GM18498 (cell line): ENCODE data around the gene APOA4.
"Not testable (repeated sequence)": the region's sequence is repeated elsewhere in the genome, so short reads cannot be mapped to it uniquely, and the experiment has no call there.

Experiments used
- ATAC-seq: cut with Tn5 transposase; IDR thresholded peaks from one replicate; pipeline ENCODE4 v1.9.1; 2021; ENCODE audit warnings: mild to moderate bottlenecking, moderate library complexity; ENCODE audit not compliant: unreplicated experiment

APOA4 gene

DNA sequence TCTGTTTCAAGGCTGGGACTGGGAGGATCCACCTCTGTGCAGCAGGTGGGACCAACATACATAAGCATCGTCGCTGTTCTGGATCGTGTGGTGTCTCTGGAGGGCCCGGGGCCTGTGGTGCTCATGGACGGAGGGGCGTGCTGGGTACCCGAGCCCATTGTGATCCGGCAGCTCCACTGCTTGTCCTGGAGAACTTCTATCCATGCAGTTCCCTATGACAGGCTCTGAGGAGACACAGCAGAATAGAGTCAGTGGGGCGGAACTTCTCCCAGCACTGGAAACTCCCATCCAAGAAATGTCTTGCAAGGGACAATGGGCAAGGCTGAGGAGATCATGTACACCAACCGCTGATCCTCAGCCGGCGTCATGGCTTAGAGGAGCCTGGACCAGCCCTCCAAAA is 26.0 kb upstream of the APOA4 start:
- ATAC-seq, result no peak

DNA sequence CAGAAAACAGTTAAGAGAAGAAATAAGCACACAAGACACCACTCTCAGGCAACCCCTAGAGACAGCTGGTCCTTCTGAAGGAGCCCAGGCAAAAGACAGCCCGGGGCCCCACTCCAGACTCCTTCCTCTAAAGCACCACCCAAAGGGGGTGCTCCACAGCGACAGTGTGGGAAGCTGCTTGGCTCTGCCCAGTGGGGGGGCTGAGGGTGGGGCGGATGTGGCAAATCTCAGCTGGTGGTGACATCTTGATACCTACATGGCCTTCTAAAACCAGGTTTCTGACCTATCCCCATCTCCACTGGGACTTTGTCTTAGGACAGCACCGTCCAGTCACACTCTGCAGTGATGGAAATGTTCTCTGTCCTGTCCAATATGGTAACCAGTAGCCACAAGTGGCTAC is 24.5 kb upstream of the APOA4 start:
- no peak for ATAC-seq

- ATAC-seq, result no peak
Observed at GRCh38 chr11:116844722-116845121, 21.6 kb upstream of the APOA4 start.

GRCh38 chr11:116843661-116844060 is 20.6 kb upstream of the APOA4 start:
- no peak for ATAC-seq

GRCh38 chr11:116842909-116843308 is 19.8 kb upstream of the APOA4 start:
- no peak for ATAC-seq

GRCh38 chr11:116842117-116842516 is 19.0 kb upstream of the APOA4 start:
- ATAC-seq, result no peak

DNA sequence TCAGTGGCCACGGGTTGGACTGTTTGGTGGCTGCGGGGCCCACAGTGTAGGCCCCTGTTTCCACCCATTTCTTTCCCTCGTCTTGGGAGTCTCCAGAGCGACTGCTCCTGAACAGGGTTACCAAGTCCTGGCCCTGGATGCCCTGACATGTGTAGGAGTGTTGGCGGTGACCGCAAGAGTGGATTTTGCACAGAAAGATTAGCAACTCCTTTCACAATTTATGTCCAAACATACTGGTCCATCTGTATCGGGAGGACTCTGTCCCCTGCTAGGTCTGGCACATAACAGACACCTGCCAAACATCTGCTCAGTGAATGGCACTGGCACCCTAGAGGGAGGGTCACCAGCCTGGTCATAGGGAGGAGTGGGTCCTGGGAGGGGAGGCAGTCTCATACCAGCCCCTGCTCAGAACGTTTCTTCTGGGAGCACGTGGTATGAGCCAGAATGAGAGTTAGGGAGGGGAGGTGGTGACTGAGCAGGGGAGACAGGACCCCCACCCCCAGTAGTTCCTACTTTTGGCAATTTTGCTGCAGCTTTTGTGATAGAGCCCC is 17.7 kb upstream of the APOA4 start:
- no peak for ATAC-seq

GRCh38 chr11:116840224-116840745 is 17.2 kb upstream of the APOA4 start:
- ATAC-seq, result no peak

DNA sequence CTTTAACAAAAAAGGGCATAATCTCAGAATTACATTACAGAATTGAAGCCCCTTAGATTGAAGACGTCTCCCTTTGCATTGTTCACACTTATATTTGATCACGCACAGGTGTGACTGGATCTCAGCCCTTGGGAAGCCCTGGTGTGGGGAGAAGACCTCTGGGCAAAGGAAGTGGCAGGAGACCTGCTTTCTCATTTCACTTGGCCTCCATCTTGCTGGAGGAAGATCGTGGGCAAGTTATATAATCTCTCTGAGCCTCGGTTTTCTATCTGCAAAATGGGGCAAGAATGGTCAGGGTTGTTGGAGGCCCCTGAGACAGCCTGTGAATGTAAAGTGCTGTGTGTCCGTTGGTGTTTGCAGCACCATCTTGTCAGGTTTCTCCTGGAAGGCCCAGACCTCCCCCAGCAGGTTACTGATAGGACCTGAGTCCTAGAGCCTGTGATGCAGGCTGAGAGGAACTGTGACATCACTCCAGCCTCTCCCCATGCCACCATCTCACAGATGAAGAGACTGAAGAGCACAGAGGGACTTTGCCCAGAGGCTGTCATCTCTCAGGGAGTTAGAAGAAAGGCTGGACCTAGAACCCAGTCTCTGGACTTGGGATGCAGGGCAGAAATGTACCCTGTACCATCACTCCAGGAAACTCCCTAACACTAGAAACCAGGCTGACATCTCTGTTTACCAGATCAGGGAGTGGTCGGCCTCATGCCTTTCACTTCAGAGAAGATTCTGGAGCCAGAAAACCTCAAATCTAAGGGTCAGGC is 15.4 kb upstream of the APOA4 start:
- no peak for ATAC-seq

DNA sequence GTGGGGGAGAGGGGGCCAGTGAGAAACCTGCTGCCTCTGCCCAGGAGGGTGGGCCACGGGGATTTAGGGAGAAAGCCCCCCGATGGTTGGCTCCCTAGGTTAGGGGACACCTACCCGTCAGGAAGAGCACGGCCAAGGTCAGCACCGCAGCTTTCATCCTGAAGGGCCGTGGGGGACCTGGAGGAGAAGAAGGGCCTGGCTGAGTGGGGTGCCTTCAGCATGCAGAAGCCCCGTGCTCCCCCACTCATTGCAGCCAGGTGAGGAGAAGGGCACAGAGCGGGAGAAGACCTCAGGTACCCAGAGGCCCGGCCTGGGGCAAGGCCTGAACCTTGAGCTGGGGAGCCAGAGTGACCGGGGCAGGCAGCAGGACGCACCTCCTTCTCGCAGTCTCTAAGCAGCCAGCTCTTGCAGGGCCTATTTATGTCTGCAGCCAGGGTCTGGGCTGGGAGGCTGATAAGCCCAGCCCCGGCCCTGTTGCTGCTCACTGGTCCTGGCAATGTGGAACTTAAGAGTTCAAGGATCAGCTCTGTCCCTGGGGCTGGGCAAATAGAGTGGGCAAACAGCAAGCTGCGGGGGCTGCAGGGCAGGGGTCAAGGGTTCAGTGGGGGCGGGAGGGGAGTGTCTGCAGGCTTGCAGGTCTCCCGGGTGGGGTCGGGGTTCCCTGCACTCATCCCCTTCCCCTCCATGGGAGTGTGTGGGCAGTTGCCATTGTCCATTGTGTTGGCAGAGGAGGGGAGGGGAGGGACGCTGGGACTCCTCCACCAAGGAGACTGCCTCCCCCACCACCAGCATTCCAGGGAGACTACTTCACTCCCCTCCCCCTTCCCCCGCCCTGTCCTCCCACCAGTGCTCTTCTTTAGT is 14.4 kb upstream of the APOA4 start, which contains the start of gene APOA1:
Gene APOA1 (minus strand): TSS at position 392 of the 861 bp plus-strand sequence. CDS start 235 bp downstream, at position 157.
- ATAC-seq, result no peak

- ATAC-seq, result no peak
Observed at GRCh38 chr11:116836632-116836991, 13.5 kb upstream of the APOA4 start.

GRCh38 chr11:116835791-116836631 is 12.9 kb upstream of the APOA4 start:
- peak; percentile 78 for ATAC-seq

- peak; percentile 5 for ATAC-seq
Observed at GRCh38 chr11:116835042-116835772, 12.1 kb upstream of the APOA4 start.

- not testable (repeated sequence) for ATAC-seq
Observed at GRCh38 chr11:116834535-116835041, 11.5 kb upstream of the APOA4 start.

- no peak for ATAC-seq
Observed at GRCh38 chr11:116833816-116834534, 10.9 kb upstream of the APOA4 start.

GRCh38 chr11:116833491-116833815 is 10.3 kb upstream of the APOA4 start:
- no peak for ATAC-seq

DNA sequence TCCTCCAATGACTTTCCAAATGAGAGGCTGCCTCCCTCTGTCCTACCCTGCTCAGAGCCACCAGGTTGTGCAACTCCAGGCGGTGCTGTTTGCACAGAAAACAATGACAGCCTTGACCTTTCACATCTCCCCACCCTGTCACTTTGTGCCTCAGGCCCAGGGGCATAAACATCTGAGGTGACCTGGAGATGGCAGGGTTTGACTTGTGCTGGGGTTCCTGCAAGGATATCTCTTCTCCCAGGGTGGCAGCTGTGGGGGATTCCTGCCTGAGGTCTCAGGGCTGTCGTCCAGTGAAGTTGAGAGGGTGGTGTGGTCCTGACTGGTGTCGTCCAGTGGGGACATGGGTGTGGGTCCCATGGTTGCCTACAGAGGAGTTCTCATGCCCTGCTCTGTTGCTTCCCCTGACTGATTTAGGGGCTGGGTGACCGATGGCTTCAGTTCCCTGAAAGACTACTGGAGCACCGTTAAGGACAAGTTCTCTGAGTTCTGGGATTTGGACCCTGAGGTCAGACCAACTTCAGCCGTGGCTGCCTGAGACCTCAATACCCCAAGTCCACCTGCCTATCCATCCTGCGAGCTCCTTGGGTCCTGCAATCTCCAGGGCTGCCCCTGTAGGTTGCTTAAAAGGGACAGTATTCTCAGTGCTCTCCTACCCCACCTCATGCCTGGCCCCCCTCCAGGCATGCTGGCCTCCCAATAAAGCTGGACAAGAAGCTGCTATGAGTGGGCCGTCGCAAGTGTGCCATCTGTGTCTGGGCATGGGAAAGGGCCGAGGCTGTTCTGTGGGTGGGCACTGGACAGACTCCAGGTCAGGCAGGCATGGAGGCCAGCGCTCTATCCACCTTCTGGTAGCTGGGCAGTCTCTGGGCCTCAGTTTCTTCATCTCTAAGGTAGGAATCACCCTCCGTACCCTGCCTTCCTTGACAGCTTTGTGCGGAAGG is 9.5 kb upstream of the APOA4 start:
- ATAC-seq, result no peak

DNA sequence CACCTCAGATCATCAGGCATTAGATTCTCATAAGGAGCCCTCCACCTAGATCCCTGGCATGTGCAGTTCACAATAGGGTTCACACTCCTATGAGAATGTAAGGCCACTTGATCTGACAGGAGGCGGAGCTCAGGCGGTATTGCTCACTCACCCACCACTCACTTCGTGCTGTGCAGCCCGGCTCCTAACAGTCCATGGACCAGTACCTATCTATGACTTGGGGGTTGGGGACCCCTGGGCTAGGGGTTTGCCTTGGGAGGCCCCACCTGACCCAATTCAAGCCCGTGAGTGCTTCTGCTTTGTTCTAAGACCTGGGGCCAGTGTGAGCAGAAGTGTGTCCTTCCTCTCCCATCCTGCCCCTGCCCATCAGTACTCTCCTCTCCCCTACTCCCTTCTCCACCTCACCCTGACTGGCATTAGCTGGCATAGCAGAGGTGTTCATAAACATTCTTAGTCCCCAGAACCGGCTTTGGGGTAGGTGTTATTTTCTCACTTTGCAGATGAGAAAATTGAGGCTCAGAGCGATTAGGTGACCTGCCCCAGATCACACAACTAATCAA is 8.8 kb upstream of the APOA4 start:
- ATAC-seq, result no peak
